ENCODE measurements around the gene NOS1AP. TPM values are rescaled to one million over a fixed set of nuclear protein-coding genes. Genes with fewer than 3 reads are reported as not detected.

Gene NOS1AP
- total and polyA plus RNA-seq, 2 donors (not counting 3 experiments of a cell fraction or from before 2014, with no cell fraction given), result 1.3 to 5.4 TPM

DNA sequence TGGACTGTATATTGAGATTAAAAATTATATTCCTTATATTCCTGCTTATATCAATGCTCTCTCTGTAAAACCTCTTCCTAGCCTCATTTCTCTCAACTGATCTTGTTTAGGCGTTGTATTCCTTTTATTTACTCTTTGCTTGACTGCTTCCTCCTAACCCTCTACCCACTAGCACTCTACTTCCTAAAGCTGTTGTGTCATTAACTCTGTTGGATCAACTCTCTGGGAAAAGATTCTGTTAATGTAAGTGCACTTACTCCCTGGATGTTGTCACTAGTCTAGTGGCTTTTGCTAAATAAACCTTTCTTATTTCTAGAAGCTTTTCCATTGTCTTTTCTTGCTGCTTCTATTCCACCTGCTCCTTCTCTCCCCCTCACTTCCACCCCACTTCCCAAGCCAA, 300.7 kb downstream of the NOS1AP start:
- H3K79me2 ChIP-seq (ENCODE audit: control insufficient read depth, insufficient read depth, low read length), result no peaks in the 10 kb centered on the region
- no peak overlapping the region for H2AFZ ChIP-seq (ENCODE audit: low read depth, low read length)
- FAIRE-seq, result no peak
- no TSS peak for BruUV-seq (replicated peaks)
- H3K4me2 ChIP-seq (ENCODE audit: insufficient read depth, low read length), result no peak overlapping the region
- no peak for DNase-seq (ENCODE audit: low read depth, low spot score)
- dilution Hi-C loops (cut with MboI; ENCODE audit: extremely low pct_ligation_motif_present, low sequenced_read_pairs), result no loop called here
- ChIA-PET POLR2A (no interaction called here), CTCF (interaction anchor here (1.1 kb wide), 1 partner anchor 13 kb away, joined by 3 read pairs; no protein-coding TSS in a partner anchor)
- TF ChIP-seq GATA2 (IDR thresholded peaks at IDR 0.05; ENCODE audit: insufficient read depth, insufficient read length, low read depth, low read length), result no peak
- TF ChIP-seq MAX (IDR thresholded peaks at IDR 0.05; ENCODE audit: insufficient read depth, insufficient read length), result no peak
- no peak for TF ChIP-seq CTCF (IDR thresholded peaks at IDR 0.05; ENCODE audit: extremely low read depth in 1 of 2, insufficient read depth in 1 of 2, low read depth in 1 of 2, low read length in 2 of 2)
- no peak for TF ChIP-seq JUN (IDR thresholded peaks at IDR 0.05; ENCODE audit: borderline replicate concordance, insufficient read depth, insufficient read length, low read depth)
- TF ChIP-seq FOS (IDR thresholded peaks at IDR 0.05; ENCODE audit: borderline replicate concordance, insufficient read depth, low read length), result no peak
- no peak for TF ChIP-seq POLR2A (IDR thresholded peaks at IDR 0.05; ENCODE audit: low read depth, low read length)
- no peak for TF ChIP-seq POLR2AphosphoS5 (IDR thresholded peaks at IDR 0.05; ENCODE audit: insufficient read depth, low read depth, low read length)
- TF ChIP-seq EZH2 (IDR thresholded peaks at IDR 0.05; ENCODE audit: borderline replicate concordance, low read depth, low read length, severe bottlenecking), result no peak
- no peak for TF ChIP-seq MYC (IDR thresholded peaks at IDR 0.05; ENCODE audit: low read depth, low read length)
- no peaks in the 10 kb centered on the region for H3K9me3 ChIP-seq (replicated peaks; ENCODE audit: control insufficient read depth, insufficient read depth, low read length)
- H3K4me3 ChIP-seq (replicated peaks in 1 of 3; ENCODE audit: insufficient read depth in 1 of 3, low read depth in 1 of 3, low read length in 3 of 3), result no peak overlapping the region
- H3K9ac ChIP-seq (replicated peaks; ENCODE audit: extremely low read depth, insufficient read depth, low read length), result no peak overlapping the region
- no peaks in the 10 kb centered on the region for H3K27me3 ChIP-seq (ENCODE audit: control insufficient read depth in 2 of 2, insufficient read depth in 2 of 2, low read length in 2 of 2)
- peaks cover 0 to 4% of the 10 kb centered on the region in 2 experiments for H3K36me3 ChIP-seq (ENCODE audit: control insufficient read depth in 2 of 2, extremely low read depth in 1 of 2, insufficient read depth in 2 of 2, low read length in 2 of 2)
- no peak overlapping the region for H3K27ac ChIP-seq (ENCODE audit: insufficient read depth, low read depth, low read length)
- no peaks in the 10 kb centered on the region for H4K20me1 ChIP-seq (replicated peaks; ENCODE audit: control insufficient read depth, extremely low read depth, insufficient read depth, low read length)
- no peaks in the 10 kb centered on the region for H3K9me1 ChIP-seq (replicated peaks; ENCODE audit: control insufficient read depth, extremely low read depth, insufficient read depth, low read length)
- H3K4me1 ChIP-seq (ENCODE audit: control insufficient read depth, extremely low read depth, insufficient read depth, low read length), result no peaks in the 10 kb centered on the region
- intact Hi-C loops (cut with micrococcal nuclease), result no loop called here
